Gastrocnemius medialis (tissue), 4 donors: Measurements from ENCODE around the gene IRF2. TPM values are rescaled to one million over a fixed set of nuclear protein-coding genes. Genes with fewer than 3 reads are reported as not detected.

Experiments used
- ATAC-seq, 2 donors: fragments of 150-250 bp; one replicate each; pipeline ENCODE4 v1.9.1; 2016
- DNase-seq, 2 donors: peaks; one replicate each; pipeline ENCODE4 v3.0.0-alpha.2; 2019
- H3K27ac ChIP-seq, 4 donors: fragments of 200-600 bp; sonication (generic); 1 replicate in 1 of 4; 2 replicates in 3 of 4; pipeline ENCODE4 v1.5.1; 2016 to 2018; ENCODE audit warnings: mild to moderate bottlenecking in 2 of 4, moderate library complexity in 1 of 4
- H3K27me3 ChIP-seq, 3 donors: fragments of 200-600 bp; sonication (generic) in 2 of 3; 1 replicate in 1 of 3; 2 replicates in 2 of 3; pipeline versions ENCODE4 v1.5.1 to v1.6.0; 2016 to 2019; ENCODE audit warnings: mild to moderate bottlenecking in 1 of 3, moderate library complexity in 1 of 3
- H3K36me3 ChIP-seq, 2 donors: fragments of 200-600 bp; sonication (generic) in 1 of 2; one replicate each; pipeline ENCODE4 v1.5.1; 2017 to 2018
- H3K4me1 ChIP-seq, 2 donors: fragments of 200-600 bp; sonication (generic) in 1 of 2; one replicate each; pipeline ENCODE4 v1.5.1; 2016 to 2017; ENCODE audit warnings: mild to moderate bottlenecking in 2 of 2
- H3K4me3 ChIP-seq, 4 donors: fragments of 200-600 bp; sonication (generic) in 3 of 4; 1 replicate in 1 of 4; 2 replicates in 3 of 4; pipeline ENCODE4 v1.5.1; 2016 to 2019; ENCODE audit warnings: mild to moderate bottlenecking in 2 of 4
- H3K9me3 ChIP-seq, 3 donors: fragments of 200-600 bp; sonication (generic) in 2 of 3; 1 replicate in 1 of 3; 2 replicates in 2 of 3; pipeline ENCODE4 v1.5.1; 2016 to 2019
- POLR2A ChIP-seq, 2 donors: fragments of 450-650 bp; IDR thresholded peaks; one replicate each; pipeline ENCODE4 v1.6.1; 2017; ENCODE audit warnings: antibody characterized with exemption in 2 of 2, mild to moderate bottlenecking in 2 of 2, moderate library complexity in 2 of 2
- in situ Hi-C, 4 donors: fragments of 200-750 bp; cut with MboI; loops; one replicate each; pipeline versions ENCODE4 v1.15.0 to v1.8.0; 2017; ENCODE audit warnings: low sequenced_read_pairs in 4 of 4
- intact Hi-C: fragments of 100-400 bp; cut with DNase I; formaldehyde crosslinking; loops from one replicate; pipeline ENCODE4 v1.15.1; 2023; ENCODE audit warnings: low total_unique reads
- total RNA-seq, 4 donors: library from RNA; depleted of rRNA; stranded (reverse); fragments of >200 nt; gene quantifications; one replicate each; pipeline versions ENCODE4 v1.1.0 to v1.2.3, GENCODE V29; 2016
- TF ChIP-seq, protein P1 (sequence below), 5 experiments: fragments of 450-650 bp in 3 of 5; fragments of 200-600 bp in 2 of 5; sonication (generic) in 2 of 5; IDR thresholded peaks in 4 of 5; conservative IDR thresholded peaks in 1 of 5; 1 replicate in 4 of 5; 2 replicates in 1 of 5; pipeline ENCODE4 v1.5.1; 2016 to 2019; ENCODE audit warnings: antibody characterized with exemption in 5 of 5, mild to moderate bottlenecking in 3 of 5, moderate library complexity in 3 of 5

The IRF2 gene
- total RNA-seq, 4 donors from 2014 or later: 20.9 to 37.1 (median 32.8) TPM

DNA sequence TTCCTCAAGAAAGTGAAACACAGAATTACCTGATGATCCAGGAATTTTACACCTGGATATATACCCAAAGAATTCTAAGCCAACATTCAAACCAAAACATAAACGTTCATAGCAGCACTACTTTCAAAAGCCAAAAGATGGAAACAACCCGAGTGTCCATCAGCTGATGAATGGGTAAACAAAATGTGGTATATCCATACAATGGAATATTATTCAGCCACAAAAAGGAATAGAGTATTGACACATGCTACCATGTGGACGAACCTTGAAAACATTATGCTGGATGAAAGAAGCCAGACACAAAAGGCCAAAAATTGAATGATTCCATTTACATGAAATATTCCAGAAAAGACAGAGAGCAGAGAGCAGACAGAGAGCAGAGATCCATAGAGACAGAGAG lies 52.0 kb downstream of the IRF2 start:
- in situ Hi-C loops: no loop called here
- no peak for TF ChIP-seq POLR2A (IDR thresholded peaks at IDR 0.05)
- TF ChIP-seq, protein P1, sequence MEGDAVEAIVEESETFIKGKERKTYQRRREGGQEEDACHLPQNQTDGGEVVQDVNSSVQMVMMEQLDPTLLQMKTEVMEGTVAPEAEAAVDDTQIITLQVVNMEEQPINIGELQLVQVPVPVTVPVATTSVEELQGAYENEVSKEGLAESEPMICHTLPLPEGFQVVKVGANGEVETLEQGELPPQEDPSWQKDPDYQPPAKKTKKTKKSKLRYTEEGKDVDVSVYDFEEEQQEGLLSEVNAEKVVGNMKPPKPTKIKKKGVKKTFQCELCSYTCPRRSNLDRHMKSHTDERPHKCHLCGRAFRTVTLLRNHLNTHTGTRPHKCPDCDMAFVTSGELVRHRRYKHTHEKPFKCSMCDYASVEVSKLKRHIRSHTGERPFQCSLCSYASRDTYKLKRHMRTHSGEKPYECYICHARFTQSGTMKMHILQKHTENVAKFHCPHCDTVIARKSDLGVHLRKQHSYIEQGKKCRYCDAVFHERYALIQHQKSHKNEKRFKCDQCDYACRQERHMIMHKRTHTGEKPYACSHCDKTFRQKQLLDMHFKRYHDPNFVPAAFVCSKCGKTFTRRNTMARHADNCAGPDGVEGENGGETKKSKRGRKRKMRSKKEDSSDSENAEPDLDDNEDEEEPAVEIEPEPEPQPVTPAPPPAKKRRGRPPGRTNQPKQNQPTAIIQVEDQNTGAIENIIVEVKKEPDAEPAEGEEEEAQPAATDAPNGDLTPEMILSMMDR (IDR thresholded peaks at IDR 0.05 in 4 of 5, conservative IDR thresholded peaks at IDR 0.05 in 1 of 5): no peak
- intact Hi-C loops: no loop called here
- H3K4me1 ChIP-seq: peaks cover 30 to 41% of the 10 kb centered on the region in 2 donors
- DNase-seq (no peak), ATAC-seq (no peak)
- peaks cover 0 to 36% of the 10 kb centered on the region in 2 donors for H3K36me3 ChIP-seq
- no peak overlapping the region for H3K4me3 ChIP-seq
- no peaks in the 10 kb centered on the region for H3K9me3 ChIP-seq
- no peaks in the 10 kb centered on the region for H3K27me3 ChIP-seq
- H3K27ac ChIP-seq: no peak overlapping the region

DNA sequence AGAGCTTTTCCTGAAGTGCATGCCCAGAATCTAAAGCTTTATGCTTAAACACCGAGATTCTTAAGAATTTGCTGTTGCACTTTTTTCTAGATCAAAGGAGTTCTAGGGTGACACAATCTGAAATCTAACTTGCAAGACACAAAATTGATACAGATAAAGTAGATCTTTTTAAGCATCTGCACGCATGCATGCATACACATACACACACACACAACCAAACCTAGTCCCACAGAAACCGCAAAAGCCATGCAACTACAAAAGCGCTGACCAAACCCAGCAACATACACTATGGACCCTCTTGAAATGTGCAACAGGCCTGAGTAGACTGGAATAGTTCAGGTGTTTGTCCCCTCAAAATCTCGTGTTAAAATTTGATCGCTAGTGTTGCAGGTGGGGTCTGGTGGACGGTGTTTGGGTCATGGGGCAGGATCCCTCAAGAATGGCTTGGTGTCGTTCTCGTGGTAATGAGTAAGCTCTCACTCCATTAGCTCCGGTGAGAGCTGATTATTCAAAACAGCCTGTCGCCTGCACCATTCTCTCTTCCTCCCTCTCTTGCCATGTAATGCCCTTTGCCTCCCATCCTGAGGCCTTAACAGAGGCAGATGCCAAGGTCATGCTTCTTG lies 52.7 kb downstream of the IRF2 start:
- Histone ChIP-seq H3K9me3 (no peaks in the 10 kb centered on the region), H3K27me3 (no peaks in the 10 kb centered on the region), H3K4me3 (no peak overlapping the region), H3K27ac (no peak overlapping the region), H3K4me1 (peaks cover 34 to 48% of the 10 kb centered on the region in 2 donors), H3K36me3 (peaks cover 0 to 30% of the 10 kb centered on the region in 2 donors)
- intact Hi-C loops (no loop called here), in situ Hi-C loops (no loop called here)
- ATAC-seq (no peak), DNase-seq (no peak)
- no peak for TF ChIP-seq POLR2A (IDR thresholded peaks at IDR 0.05)
- TF ChIP-seq, protein P1 (IDR thresholded peaks at IDR 0.05 in 4 of 5, conservative IDR thresholded peaks at IDR 0.05 in 1 of 5): no peak

DNA sequence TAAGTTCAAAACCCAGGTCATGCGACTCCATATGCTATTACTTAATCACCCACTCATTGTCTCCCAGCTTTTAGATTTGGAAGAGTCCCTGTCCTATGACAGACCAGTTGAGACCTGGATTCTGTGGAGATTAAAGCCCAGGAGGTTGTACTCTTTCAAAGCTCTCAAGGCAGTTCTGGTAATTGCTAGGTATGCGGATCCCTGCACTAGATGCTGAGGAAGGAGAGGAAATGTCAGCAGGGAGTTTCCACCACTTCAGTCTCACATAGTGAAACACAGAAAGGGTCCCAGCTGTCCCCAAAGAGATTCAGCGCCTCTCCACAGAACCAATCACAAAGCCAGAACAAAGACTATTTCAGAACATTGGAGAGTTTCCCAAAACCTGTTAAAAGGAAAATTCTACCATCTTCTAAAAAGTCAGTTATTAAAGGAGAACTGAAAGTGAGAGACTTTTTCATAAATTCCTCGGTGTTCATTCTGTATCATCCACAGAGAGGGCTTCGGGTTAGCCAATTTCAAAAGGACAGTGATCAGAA lies 53.4 kb downstream of the IRF2 start:
- ATAC-seq (no peak), DNase-seq (no peak)
- Histone ChIP-seq H3K27me3 (no peaks in the 10 kb centered on the region), H3K27ac (no peak overlapping the region), H3K4me3 (no peak overlapping the region), H3K9me3 (no peaks in the 10 kb centered on the region), H3K4me1 (peaks cover 33 to 48% of the 10 kb centered on the region in 2 donors), H3K36me3 (peaks cover 0 to 23% of the 10 kb centered on the region in 2 donors)
- intact Hi-C loops: no loop called here
- TF ChIP-seq, protein P1 (IDR thresholded peaks at IDR 0.05 in 4 of 5, conservative IDR thresholded peaks at IDR 0.05 in 1 of 5): no peak
- TF ChIP-seq POLR2A (IDR thresholded peaks at IDR 0.05): no peak
- in situ Hi-C loops: no loop called here

DNA sequence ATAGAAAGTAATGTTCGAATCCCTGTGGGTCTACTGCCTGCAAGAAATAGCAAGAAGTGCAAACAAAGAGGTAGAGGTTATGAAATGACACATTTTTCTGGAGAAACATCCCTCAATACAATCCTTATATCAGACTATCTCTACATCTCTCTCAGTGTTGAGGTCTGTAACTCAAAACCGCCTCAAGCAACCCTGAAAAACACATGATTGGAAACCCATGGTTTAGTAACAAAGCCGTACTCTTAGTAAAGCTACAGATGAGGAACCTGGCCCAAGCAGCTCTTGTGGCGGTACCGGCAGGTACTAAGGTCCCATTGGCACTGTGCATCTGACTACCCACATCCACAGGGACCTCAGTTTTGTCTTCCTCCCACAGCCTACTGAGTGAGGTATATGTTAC lies 53.9 kb downstream of the IRF2 start:
- in situ Hi-C loops: no loop called here
- Histone ChIP-seq H3K27ac (no peak overlapping the region), H3K4me1 (peaks cover 33 to 48% of the 10 kb centered on the region in 2 donors), H3K27me3 (no peaks in the 10 kb centered on the region), H3K9me3 (no peaks in the 10 kb centered on the region), H3K4me3 (no peak overlapping the region), H3K36me3 (peaks cover 0 to 23% of the 10 kb centered on the region in 2 donors)
- DNase-seq: no peak
- TF ChIP-seq POLR2A (IDR thresholded peaks at IDR 0.05): no peak
- TF ChIP-seq, protein P1 (IDR thresholded peaks at IDR 0.05 in 4 of 5, conservative IDR thresholded peaks at IDR 0.05 in 1 of 5): no peak
- intact Hi-C loops: no loop called here
- no peak for ATAC-seq
